Neural crest cell (in vitro differentiated cells): Measurements from ENCODE around the gene MLYCD. TPM values are rescaled to one million over a fixed set of nuclear protein-coding genes. Genes with fewer than 3 reads are reported as not detected.

ENCODE experiments used
- DNase-seq: peaks from one replicate; pipeline ENCODE4 v3.0.0; 2021; ENCODE audit warnings: low read depth, mixed read lengths, low spot score
- H3K27ac Mint-ChIP-seq: one replicate; pipeline ENCODE4 v1.8.0; 2021; ENCODE audit warnings: mild to moderate bottlenecking, mixed read lengths; ENCODE audit not compliant: unreplicated experiment
- H3K27me3 Mint-ChIP-seq: 2 replicates; pipeline ENCODE4 v1.8.0; 2021; ENCODE audit warnings: low read depth, mild to moderate bottlenecking, mixed read lengths
- H3K36me3 Mint-ChIP-seq: 2 replicates; pipeline ENCODE4 v1.8.0; 2021; ENCODE audit warnings: low read depth, mild to moderate bottlenecking, mixed read lengths
- H3K4me1 Mint-ChIP-seq: 2 replicates; pipeline ENCODE4 v1.8.0; 2021; ENCODE audit warnings: mixed read lengths
- H3K4me3 Mint-ChIP-seq: one replicate; pipeline ENCODE4 v1.8.0; 2021; ENCODE audit warnings: mild to moderate bottlenecking, mixed read lengths
- H3K9me3 Mint-ChIP-seq: 2 replicates; pipeline ENCODE4 v1.8.0; 2021; ENCODE audit warnings: mixed read lengths
- CTCF ChIP-seq: fragments of 200-600 bp; sonication (generic); conservative IDR thresholded peaks from 2 replicates; pipeline ENCODE4 v1.5.0; 2021; ENCODE audit warnings: antibody characterized with exemption, mild to moderate bottlenecking
- total RNA-seq: library from RNA; stranded (reverse); gene quantifications from 2 replicates; pipeline ENCODE4 v1.2.1, GENCODE V29; 2021

The MLYCD gene
- total RNA-seq, 1 donor from 2014 or later = 5.2 TPM

GRCh38 chr16:83906683-83907082, 7.8 kb downstream of the MLYCD start:
- DNase-seq = no peak
- Mint-ChIP-seq H3K4me1 (peaks cover 51% of the 10 kb centered on the region), H3K27me3 (no peaks in the 10 kb centered on the region), H3K9me3 (no peaks in the 10 kb centered on the region), H3K27ac (no peak overlapping the region), H3K36me3 (peaks cover 4% of the 10 kb centered on the region), H3K4me3 (no peak overlapping the region)
- TF ChIP-seq CTCF = no peak

- H3K27ac Mint-ChIP-seq = peak overlapping the region; percentile 85
- DNase-seq = no peak
- H3K27me3 Mint-ChIP-seq = no peaks in the 10 kb centered on the region
- H3K4me1 Mint-ChIP-seq = peaks cover 47% of the 10 kb centered on the region
- no peak for TF ChIP-seq CTCF
- no peak overlapping the region for H3K4me3 Mint-ChIP-seq
- H3K36me3 Mint-ChIP-seq = peaks cover 8% of the 10 kb centered on the region
- no peaks in the 10 kb centered on the region for H3K9me3 Mint-ChIP-seq
Observed at GRCh38 chr16:83907111-83907510, 8.2 kb downstream of the MLYCD start.

GRCh38 chr16:83907631-83908250, 8.8 kb downstream of the MLYCD start:
- peak overlapping the region; percentile 11 for H3K4me3 Mint-ChIP-seq
- H3K27me3 Mint-ChIP-seq = no peaks in the 10 kb centered on the region
- H3K4me1 Mint-ChIP-seq = peaks cover 44% of the 10 kb centered on the region
- no peak for DNase-seq
- H3K36me3 Mint-ChIP-seq = peaks cover 9% of the 10 kb centered on the region
- no peaks in the 10 kb centered on the region for H3K9me3 Mint-ChIP-seq
- H3K27ac Mint-ChIP-seq = peak overlapping the region; percentile 85
- TF ChIP-seq CTCF = no peak

- H3K36me3 Mint-ChIP-seq = peaks cover 13% of the 10 kb centered on the region
Observed at GRCh38 chr16:83908798-83909197, 9.9 kb downstream of the MLYCD start.

GRCh38 chr16:83911290-83911689, 12.4 kb downstream of the MLYCD start:
- no peak overlapping the region for H3K27ac Mint-ChIP-seq
- no peak for DNase-seq
- peaks cover 4% of the 10 kb centered on the region for H3K9me3 Mint-ChIP-seq
- peaks cover 21% of the 10 kb centered on the region for H3K36me3 Mint-ChIP-seq
- H3K4me3 Mint-ChIP-seq = no peak overlapping the region
- no peaks in the 10 kb centered on the region for H3K27me3 Mint-ChIP-seq
- no peak for TF ChIP-seq CTCF
- H3K4me1 Mint-ChIP-seq = peaks cover 25% of the 10 kb centered on the region

More at GRCh38 chr16:83908798-83909197, 9.9 kb downstream of the MLYCD start:
- Mint-ChIP-seq H3K27ac (peak overlapping the region; percentile 55), H3K9me3 (no peaks in the 10 kb centered on the region), H3K4me3 (no peak overlapping the region), H3K27me3 (no peaks in the 10 kb centered on the region), H3K4me1 (peaks cover 35% of the 10 kb centered on the region)
- no peak for DNase-seq
- TF ChIP-seq CTCF = no peak
